ENCODE data around the gene MAP7D1. TPM values are rescaled to one million over a fixed set of nuclear protein-coding genes. Genes with fewer than 3 reads are reported as not detected.

MAP7D1 gene
- total RNA-seq = 81.4 and 103 TPM in 2 replicates

GRCh38 chr1:36155408-36156328, at the start of gene MAP7D1:
Gene MAP7D1, plus strand, starts transcription at chr1:36156160. Its CDS starts 258 bp downstream, at chr1:36156418.

GRCh38 chr1:36125129-36125991, 30.6 kb upstream of the MAP7D1 start, which contains the start of gene COL8A2:
Gene COL8A2, minus strand, starts transcription at chr1:36125222. Its CDS starts 24,980 bp downstream, at chr1:36100242.

GRCh38 chr1:36149237-36149972, 6.6 kb upstream of the MAP7D1 start, which contains the start of gene TRAPPC3:
Gene TRAPPC3, minus strand, starts transcription at chr1:36149486. Its CDS starts 108 bp downstream, at chr1:36149378.

GRCh38 chr1:36223996-36224536, 68.1 kb downstream of the MAP7D1 start, which contains the start of gene THRAP3:
Gene THRAP3, plus strand, starts transcription at chr1:36224443. Its CDS starts 58,121 bp downstream, at chr1:36282564.

Other genes starting within 250 kb of the MAP7D1 start
- gene AGO3, start 225.1 kb upstream of the MAP7D1 start, total RNA-seq = 24.0 and 39.5 TPM in 2 replicates
- gene TEKT2, start 72.1 kb upstream of the MAP7D1 start, total RNA-seq = 0.33 and 0.36 TPM in 2 replicates
- gene ADPRS, start 67.3 kb upstream of the MAP7D1 start, total RNA-seq = 27.4 and 35.4 TPM in 2 replicates
- 6.6 and 13.8 TPM in 2 replicates for gene COL8A2, start 30.9 kb upstream of the MAP7D1 start, total RNA-seq
- gene TRAPPC3, start 6.7 kb upstream of the MAP7D1 start, total RNA-seq = 61.5 and 65.4 TPM in 2 replicates
- 88.9 and 101 TPM in 2 replicates for gene THRAP3, start 68.3 kb downstream of the MAP7D1 start, total RNA-seq
- 10.0 and 13.6 TPM in 2 replicates for gene SH3D21, start 150.2 kb downstream of the MAP7D1 start, total RNA-seq
- 130 and 131 TPM in 2 replicates for gene EVA1B, start 167.5 kb downstream of the MAP7D1 start, total RNA-seq
- gene STK40, start 229.8 kb downstream of the MAP7D1 start, total RNA-seq = 15.6 and 18.5 TPM in 2 replicates
- 9.5 and 12.8 TPM in 2 replicates for gene LSM10, start 241.7 kb downstream of the MAP7D1 start, total RNA-seq